HUDEP-2 (cell line): ENCODE data around the gene DOCK3.
"Not testable (repeated sequence)": the region's sequence is repeated elsewhere in the genome, so short reads cannot be mapped to it uniquely, and the experiment has no call there.

Source experiments
- DNase-seq, 76 experiments: peaks; one replicate each; lab custom pipeline; 2025; ENCODE audit not compliant: unreplicated experiment in 76 of 76; lab: John Stamatoyannopoulos, UW

The DOCK3 gene

DNA sequence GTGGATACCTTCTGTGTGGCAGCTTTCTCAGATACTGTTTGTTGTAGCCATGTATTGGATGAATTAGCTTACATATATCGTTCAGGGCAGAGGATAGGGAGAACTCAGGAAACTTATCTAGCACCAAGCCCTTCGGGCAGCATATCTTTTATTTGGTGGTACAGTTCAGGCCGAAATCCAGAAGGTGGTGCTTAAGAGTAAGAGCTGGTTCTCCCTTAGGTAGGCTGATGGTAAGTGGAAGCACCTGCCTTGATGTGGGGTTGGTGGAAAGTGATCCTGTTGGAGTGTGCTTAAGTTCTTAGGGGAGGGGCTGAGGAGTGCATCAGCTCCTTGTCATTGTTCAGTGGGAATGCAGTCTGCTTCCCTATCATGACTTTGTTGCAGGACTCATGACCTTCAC, 187.5 kb downstream of the DOCK3 start:
- no peak for DNase-seq

DNA sequence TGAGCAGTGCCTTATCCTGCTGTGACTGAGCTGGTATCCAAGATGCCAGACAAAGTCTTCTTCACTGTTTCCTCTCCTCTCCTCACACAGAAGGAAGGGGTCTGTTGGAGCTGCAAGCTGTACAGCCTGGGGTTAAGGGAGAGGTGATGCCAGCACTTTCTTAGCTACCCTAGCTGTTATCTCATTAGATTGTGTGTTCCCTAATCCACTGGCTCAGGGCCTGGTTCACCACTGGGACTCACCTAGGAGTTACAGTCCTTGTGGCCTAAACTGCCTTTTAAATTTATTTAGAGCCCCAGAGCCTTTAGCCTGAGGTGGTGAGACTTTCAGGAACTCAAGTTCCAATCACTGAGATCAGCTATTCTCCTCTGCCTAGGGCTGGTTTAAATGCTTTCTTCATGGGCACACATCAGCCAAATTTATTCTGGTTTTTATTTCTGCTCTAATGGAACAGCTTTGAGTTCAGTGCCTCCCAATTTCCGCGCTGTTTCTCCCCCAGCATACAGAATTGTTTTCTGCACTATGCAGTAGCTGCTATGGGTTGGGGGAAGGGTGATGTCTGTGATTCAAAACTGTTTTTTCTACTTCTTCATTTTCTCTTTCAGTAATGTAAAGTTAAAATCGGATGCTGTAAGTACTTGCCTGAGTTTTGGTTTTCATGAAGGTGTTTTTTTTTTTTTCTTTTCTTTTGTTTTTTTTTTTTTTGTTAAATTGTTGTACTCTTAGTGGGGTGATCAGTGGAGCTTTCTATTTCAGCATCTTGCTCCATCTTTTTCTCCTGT, 198.8 kb downstream of the DOCK3 start:
- no peak for DNase-seq

DNA sequence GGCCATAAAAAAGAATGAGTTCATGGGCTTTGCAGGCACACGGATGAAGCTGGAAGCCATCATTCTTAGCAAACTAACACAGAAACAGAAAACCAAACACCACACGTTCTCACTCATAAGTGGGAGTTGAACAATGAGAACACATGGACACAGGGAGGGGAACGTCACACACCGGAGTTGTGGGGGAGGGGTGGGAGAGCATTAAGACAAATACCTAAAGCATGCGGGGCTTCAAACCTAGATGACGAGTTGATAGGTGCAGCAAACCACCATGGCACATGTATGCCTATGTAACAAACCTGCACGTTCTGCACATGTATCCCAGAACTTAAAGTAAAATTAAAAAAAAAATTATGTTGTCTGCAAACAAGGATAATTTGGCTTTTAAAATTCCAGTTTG, 200.1 kb downstream of the DOCK3 start:
- not testable (repeated sequence) for DNase-seq

DNA sequence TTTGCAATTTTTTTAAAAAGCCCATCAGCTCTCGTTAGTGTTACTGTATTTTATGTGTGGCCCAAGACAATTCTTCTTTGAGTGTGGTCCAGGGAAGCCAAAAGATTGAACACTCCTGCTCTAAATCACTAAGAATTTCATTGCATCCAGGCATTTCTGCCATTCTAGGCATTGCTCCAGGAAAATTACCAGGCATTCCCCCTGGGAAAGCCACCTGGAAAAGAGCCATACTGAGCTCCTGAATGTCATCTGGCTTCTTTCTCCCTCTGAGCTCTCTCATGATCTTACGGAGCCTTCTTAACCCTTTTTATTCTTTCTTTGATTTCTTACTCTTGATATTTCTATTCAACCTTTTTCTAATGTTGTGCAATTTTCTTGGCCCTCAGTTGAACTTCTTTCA, 202.2 kb downstream of the DOCK3 start:
- DNase-seq: no peak

DNA sequence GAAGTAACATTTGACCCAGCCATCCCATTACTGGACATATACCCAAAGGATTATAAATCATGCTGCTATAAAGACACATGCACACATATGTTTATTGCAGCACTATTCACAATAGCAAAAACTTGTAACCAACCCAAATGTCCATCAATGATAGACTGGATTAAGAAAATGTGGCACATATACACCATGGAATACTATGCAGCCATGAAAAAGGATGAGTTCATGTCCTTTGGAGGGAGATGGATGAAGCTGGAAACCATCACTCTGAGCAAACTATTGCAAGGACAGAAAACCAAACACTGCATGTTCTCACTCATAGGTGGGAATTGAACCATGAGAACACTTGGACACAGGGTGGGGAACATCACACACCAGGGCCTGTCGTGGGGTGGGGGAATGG, 208.0 kb downstream of the DOCK3 start:
- not testable (repeated sequence) for DNase-seq

DNA sequence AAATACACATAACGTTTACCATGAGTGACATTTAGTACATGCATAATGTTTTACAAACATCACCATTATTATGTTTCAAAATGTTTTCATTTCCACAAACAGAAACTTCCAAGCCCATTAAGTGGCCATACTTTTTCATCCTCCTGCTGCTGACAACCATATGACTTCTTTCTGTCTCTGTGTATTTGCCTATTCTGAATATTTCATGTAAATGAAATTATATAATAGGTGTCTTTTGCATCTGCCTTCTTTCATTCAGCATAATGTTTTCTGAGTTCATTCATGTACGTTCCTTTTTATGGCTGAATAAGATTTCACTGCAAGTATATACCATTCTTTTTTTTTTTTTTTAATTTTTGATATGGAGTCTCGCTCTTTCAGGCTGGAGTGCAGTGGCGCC, 209.0 kb downstream of the DOCK3 start:
- no peak for DNase-seq

DNA sequence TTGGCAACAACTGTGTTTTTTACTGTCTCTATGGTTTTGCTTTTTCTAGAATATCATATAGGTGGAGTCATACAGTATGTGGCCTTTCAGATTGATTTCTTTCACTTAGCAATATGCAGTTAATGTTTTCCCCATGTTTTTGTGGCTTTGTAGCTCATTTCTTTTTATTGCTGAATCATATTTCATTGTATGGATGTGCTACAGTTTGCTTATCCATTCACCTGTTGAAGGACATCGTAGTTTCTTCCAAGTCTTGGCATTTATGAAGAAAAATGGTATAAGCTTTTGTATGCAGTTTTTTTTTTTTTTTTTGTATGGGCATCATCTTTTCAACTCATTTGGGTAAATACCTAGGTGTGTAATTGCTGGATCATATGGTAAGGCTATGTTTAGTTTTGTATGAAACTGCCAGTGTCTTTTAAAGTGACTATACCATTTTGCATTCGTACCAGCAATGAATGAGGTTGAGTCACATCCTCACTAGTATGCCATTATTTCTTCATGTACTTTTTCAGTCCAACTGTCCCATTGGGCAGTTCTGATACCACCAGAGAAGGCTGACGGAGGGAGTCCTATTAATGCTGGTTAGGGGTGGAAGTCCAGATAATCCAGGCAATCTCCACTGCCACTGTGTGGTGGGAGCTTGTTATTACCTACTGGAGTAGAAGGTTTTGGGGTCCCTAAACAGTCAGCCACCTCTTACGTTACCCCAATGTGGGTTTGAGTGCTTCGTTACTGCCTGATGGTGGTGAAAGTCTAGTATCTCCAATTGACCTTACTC, 210.5 kb downstream of the DOCK3 start:
- DNase-seq: no peak

DNA sequence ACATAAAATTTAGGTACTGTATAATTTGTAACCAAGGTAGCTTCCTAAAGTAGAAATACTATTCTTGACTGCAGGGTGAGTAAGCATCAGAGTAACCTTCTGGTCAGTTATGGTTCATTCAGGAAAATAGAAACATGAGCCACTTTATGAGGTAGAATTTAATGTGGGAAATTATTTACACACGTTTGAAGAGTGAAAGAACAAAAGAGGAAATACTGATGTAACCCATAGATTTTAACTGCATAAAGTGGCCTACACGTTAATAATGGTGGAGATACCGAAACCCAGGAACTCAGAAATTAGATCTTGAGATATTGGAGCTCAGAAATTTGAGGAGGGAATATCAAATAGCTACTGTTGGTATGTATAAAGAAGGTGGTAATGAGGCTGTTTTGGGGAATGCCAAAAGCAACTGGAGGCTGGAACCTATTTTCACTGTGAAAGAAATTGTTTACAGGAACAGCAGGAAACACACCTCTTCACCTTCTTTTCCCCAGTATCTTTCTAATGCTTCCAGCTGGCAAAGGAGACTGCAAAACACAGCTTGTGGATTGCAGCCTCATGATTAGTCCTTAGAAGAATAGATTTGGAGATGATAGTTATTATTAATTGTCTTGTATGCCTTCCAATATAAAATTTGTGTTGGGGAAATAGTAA, 216.1 kb downstream of the DOCK3 start:
- DNase-seq: no peak

DNA sequence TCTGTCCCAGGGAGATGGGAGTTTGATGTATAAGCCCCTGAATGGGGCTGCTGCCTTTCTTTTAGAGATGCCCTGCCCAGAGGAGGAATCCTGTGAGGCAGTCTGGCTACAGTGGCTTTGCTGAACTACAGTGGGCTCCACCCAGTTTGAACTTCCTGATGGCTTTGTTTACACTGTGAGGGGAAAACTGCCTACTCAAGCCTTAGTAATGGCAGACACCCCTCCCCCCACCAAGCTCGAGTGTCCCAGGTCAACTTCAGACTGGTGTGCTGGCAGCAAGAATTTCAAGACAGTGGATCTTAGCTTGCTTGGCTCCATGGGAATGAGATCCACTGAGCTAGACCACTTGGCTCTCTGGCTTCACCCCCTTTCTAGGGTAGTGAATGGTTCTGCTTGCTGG, 226.4 kb downstream of the DOCK3 start:
- not testable (repeated sequence) for DNase-seq

DNA sequence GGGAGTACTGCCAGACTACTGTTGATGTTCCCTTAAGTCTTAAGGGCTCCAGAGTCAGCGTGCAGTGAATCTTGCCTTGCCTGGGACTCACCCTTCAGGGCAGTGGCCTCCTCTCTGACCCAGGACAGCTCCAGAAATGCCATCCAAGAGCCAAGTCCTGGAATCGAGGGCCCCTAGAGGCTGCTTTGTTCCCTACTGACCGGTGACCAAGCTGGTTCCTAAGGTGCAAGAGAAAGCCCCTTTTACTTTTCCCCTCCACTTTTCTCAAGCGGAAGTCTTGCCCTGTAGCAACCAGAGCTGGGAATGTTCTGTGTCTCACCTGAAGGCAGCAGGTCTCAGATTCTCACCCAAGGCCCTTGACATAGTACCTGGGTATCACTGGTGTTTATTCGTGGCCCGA, 238.0 kb downstream of the DOCK3 start:
- no peak for DNase-seq

DNA sequence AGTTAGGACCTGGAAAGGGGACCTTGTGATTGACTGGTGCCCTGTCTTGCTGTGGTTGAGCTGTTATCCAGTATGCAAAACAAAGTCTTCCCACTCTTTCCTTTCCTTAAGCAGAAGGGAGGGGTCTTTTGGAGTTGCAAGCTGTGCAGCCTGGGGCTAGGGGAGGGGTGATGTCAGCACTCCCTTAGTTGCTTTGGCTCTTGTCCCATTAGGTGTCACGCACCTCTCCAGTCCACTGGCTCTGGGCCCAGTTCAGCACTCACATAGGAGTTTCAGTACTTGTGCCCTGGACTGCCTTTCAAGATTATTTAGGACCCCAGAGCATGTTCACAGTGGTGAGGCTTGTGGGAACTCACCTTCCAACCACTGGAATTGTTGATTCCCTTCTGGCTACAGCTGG, 238.5 kb downstream of the DOCK3 start:
- no peak for DNase-seq

DNA sequence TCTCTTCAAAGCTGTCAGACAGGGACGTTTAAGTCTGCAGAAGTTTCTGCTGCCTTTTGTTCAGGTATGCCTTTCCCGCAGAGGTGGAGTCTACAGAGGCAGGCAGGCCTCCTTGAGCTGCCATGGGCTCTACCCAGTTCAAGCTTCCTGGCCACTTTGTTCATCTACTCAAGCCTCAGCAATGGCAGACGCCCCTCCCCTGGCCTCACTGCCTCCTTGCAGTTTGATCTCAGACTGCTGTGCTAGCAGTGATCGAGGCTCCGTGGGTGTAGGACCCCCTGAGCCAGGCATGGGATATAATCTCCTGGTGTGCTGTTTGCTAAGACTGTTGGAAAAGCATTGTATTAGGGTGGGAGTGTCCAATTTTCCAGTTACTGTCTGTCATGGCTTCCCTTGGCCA, 247.3 kb downstream of the DOCK3 start:
- DNase-seq: not testable (repeated sequence)

DNA sequence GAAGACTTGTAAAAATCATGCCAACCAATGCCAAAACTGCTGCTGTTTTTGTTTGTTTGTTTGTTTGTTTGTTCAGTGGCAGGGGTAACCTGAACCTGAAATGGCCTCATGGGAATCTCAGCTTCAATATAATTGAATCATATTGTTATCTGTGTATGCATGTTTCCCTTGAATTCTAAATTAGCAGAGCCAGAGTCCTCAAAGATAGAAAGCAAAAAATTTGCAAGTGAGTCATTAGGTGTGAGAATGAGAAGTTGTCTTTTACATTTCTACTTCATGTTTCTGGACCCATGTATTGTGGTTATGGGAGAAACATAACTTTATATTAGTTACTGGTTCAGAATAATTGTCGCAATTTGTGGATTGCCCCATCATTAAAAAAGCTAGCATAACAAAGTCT, 249.2 kb downstream of the DOCK3 start:
- DNase-seq: no peak

DNA sequence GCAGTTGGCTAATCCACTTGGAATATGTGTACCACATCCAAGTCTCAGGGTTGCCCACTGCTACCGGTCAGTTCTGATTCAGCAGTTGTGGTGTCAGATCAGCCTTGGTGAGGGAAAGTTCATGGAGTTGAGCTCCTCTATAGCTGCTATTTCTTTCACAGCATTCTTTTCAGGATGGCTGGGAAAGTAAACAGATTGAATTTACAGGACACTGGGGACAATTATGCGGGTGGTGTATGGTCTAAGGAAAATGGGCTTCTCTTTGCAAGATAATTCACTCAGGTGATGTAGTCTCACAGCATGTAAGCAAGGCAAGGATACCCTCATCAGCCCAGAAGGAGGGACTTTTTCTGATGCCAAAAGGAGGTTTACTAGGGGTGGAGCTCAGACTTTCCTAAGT, 249.9 kb downstream of the DOCK3 start:
- DNase-seq: no peak

DNA sequence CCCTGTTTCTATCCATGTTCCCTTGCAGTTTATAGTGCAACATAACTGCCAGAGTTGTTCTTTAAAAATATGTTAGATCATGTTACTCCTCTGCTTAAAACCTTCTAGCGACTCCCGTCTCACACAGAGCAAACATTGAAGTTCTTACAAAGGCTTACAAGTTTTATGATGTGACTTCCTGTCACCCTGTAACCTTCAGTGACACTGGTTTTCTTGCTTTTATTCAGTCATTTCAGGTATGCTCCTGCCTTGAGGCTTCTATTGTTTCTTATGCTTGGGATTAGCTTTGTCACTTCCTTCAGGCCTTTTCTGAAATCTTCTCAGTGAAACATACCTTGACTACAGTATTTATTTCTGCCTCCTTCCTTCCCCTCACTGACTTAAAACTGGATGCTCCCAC, 252.1 kb downstream of the DOCK3 start:
- no peak for DNase-seq

DNA sequence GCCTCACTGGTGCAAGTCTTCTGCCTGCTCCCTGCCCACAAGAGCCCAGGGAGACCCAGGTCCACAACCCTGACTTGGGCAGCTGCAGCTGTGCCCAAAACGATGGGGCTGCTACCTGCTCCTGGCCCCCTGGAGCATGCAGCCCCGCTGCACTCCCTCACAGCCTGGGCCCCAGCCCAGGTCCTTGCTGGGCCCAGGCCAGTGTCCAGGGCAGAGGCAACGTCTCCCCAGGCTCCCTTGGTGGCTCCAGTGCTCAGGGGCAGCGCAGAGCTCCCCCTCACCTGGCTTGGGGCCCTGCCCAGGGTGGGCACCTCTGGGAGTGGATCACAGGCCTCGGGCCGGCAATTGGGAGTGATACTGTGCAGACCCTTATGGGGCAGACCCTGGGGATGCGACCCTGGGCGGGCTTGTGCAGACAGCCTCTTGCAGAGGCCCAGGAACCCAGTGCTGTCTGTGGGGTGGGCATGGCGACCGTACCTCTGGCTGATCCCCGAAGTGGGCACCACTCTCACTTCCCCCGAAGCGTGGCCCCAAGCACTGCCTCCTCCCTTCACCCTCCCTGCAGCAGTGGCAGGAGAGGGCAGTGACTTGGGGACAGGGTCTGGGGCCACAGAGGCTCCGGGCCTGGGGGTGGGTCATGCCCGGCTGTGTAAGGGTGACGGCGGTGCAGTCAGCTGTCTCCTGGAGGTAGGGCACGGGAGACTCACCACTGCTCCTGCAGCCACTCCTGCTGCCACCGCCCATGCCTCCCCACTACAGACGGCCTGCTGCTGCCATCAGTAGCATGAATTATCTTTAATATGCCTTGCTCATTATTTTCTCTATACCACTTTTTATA, 255.9 kb downstream of the DOCK3 start:
- DNase-seq: no peak

DNA sequence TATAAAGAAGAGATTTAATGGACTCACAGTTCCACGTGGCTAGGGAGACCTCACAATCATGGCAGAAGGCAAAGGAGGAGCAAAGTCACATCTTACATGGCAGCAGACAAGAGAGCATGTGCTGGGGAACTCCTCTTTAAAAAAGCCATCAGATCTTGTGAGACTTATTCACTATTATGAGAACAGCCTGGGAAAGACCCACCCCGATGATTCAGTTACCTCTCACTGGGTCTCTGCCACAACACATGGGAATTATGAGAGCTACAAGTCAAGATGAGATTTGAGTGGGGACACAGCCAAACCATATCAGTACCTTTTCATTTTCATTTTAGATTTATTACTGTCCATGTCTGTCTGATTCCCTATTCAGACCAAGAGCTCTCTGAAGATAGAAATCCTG, 258.2 kb downstream of the DOCK3 start:
- DNase-seq: not testable (repeated sequence)

DNA sequence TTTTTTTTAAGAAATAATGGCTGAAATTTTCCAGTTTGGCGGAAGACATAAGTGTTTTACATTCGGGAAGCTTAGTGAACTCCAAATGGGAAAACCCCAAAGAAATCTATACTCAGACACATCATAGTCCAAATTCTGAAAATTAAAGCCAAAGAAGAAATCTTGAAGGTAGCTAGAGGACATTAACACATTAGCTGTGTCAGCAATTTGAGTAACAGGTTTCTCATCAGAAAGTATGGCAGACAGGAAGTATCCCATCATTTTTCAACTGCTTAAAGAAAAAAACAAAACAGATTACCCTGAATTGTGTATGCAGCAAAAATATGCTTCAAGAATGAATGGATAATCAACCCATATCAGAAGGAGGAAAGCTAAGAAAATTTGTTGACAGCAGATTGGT, 261.7 kb downstream of the DOCK3 start:
- DNase-seq: no peak

DNA sequence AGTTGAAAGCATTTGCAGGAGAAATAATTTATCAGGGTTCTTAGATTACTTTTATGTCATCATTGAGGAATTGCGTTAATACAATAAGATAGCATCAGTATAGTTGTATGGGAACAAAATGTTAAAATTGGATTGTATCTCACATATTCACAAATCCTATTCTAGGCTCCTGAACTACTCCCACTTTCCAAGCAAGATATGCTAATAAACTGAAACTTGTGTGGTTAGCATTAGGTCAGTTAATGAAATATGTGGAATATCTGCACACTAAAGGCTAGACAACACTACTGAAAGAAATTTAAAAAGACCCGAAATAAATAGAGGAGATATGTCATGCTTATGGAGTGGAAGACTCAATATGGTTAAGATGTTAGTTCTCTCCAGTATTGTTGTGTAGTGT, 272.7 kb downstream of the DOCK3 start:
- no peak for DNase-seq

DNA sequence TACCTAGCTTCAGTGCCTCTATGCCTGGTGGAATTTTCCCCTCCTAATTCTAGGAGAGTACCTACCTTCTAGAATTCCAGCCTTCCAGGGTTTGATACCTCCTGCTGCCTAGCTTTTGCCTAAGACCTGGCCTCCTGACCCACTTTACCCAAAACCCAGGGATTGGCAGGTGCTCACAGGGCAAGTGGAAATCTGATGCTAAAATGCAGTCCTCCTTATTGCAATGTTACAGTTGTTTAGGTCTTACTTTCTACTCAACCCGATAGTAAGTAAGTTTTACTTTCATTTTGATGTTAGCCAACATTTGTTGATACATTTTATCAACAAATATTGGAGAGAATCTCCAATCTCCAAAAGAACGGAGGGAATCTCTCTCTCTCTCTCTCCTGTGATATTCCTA, 275.9 kb downstream of the DOCK3 start:
- no peak for DNase-seq
